HCT116 (cell line): ENCODE data around the gene ALG1L2. TPM values are rescaled to one million over a fixed set of nuclear protein-coding genes. Genes with fewer than 3 reads are reported as not detected.
"Not testable (repeated sequence)": the region's sequence is repeated elsewhere in the genome, so short reads cannot be mapped to it uniquely, and the experiment has no call there.

Experiments used
- ATAC-seq: fragments of 200-7000 bp; cut with Tn5 transposase; 2 replicates; pipeline ENCODE4 v1.9.1; 2020; ENCODE audit warnings: mild to moderate bottlenecking, moderate library complexity
- BruUV-seq: library from RNA; stranded (reverse); fragments of 400-500 nt; replicated peaks from 2 replicates; lab custom pipeline; 2021; lab: Mats Ljungman, UMichigan
- CTCF ChIA-PET: fragments of 300-600 bp; sonication (Branson Sonifier 250); formaldehyde crosslinking; loops from one replicate; lab custom pipeline; 2021; ENCODE audit warnings: antibody characterized with exemption; lab: Charles Lee
- POLR2A ChIA-PET: fragments of 300-600, 350-600 bp; sonication (Branson Sonifier 250); formaldehyde crosslinking; loops from one replicate; lab custom pipeline; 2021; ENCODE audit warnings: antibody characterized with exemption; lab: Charles Lee
- RAD21 ChIA-PET, 2 experiments: fragments of 300-600 bp; sonication (Branson Sonifier 250); formaldehyde crosslinking; loops; one replicate each; lab custom pipeline; 2023; ENCODE audit warnings: low total read pairs in 2 of 2; ENCODE audit not compliant: uncharacterized antibody in 2 of 2, unreplicated experiment in 2 of 2, low non-redundant PET in 1 of 2; lab: Charles Lee
- DNase-seq: peaks from one replicate; pipeline ENCODE4 v3.0.0-alpha.2; 2010; ENCODE audit warnings: low read depth, low spot score
- H2AFZ ChIP-seq: fragments of 200-600 bp; shearing (Covaris generic), sonication (generic); 2 replicates; pipeline ENCODE4 v1.6.1; 2017; ENCODE audit warnings: low read depth, mixed run types, mixed read lengths, antibody characterized with exemption, low read length; ENCODE audit not compliant: poor library complexity, severe bottlenecking
- H3K27ac ChIP-seq: 2 replicates; pipeline ENCODE4 v1.5.1; 2012; ENCODE audit warnings: low read depth, low read length
- H3K27me3 ChIP-seq: fragments of 200-600 bp; sonication (generic); 2 replicates; pipeline ENCODE4 v1.6.1; 2016; ENCODE audit warnings: mixed run types, low read length, mixed read lengths; ENCODE audit not compliant: insufficient read depth
- H3K36me3 ChIP-seq, 2 experiments: fragments of 200-500 bp in 1 of 2; fragments of 200-600 bp in 1 of 2; sonication (Bioruptor generic) in 1 of 2; sonication (generic) in 1 of 2; 2 replicates each; pipeline versions ENCODE4 v1.5.1 to v1.6.1; 2014 to 2016; ENCODE audit warnings: low read length in 2 of 2, inconsistent platforms in 1 of 2, mixed read lengths in 1 of 2, mixed run types in 1 of 2; ENCODE audit not compliant: insufficient read depth in 2 of 2, control insufficient read depth in 1 of 2
- H3K4me1 ChIP-seq, 2 experiments: fragments of 200-600 bp in 1 of 2; sonication (generic) in 1 of 2; 2 replicates each; pipeline versions ENCODE4 v1.5.1 to v1.6.1; 2012 to 2017; ENCODE audit warnings: low read length in 2 of 2, inconsistent platforms in 1 of 2, mild to moderate bottlenecking in 1 of 2, mixed read lengths in 1 of 2, mixed run types in 1 of 2, moderate library complexity in 1 of 2; ENCODE audit not compliant: insufficient read depth in 2 of 2, control insufficient read depth in 1 of 2
- H3K4me2 ChIP-seq: fragments of 200-600 bp; sonication (generic); 2 replicates; pipeline ENCODE4 v1.6.1; 2017; ENCODE audit warnings: mixed run types, low read length, mixed read lengths
- H3K4me3 ChIP-seq, 2 experiments: fragments of 200-600 bp in 1 of 2; sonication (generic) in 1 of 2; replicated peaks in 1 of 2; 2 replicates each; pipeline ENCODE4 v1.5.1; 2011 to 2016; ENCODE audit warnings: low read length in 2 of 2, control low read depth in 1 of 2, low read depth in 1 of 2, mild to moderate bottlenecking in 1 of 2, mixed read lengths in 1 of 2, mixed run types in 1 of 2
- H3K79me2 ChIP-seq: fragments of 200-600 bp; sonication (generic); 2 replicates; pipeline ENCODE4 v1.6.1; 2017; ENCODE audit warnings: mild to moderate bottlenecking, mixed run types, low read length, moderate library complexity, mixed read lengths; ENCODE audit not compliant: insufficient read depth
- H3K9ac ChIP-seq: fragments of 200-600 bp; sonication (generic); 2 replicates; pipeline ENCODE4 v1.6.1; 2016; ENCODE audit warnings: low read length, mixed read lengths
- H3K9me2 ChIP-seq: fragments of 200-600 bp; sonication (generic), shearing (Covaris generic); 2 replicates; pipeline ENCODE4 v1.6.1; 2017; ENCODE audit warnings: mixed run types, mild to moderate bottlenecking, moderate library complexity; ENCODE audit not compliant: insufficient read depth
- H3K9me3 ChIP-seq, 2 experiments: fragments of 200-500 bp in 1 of 2; fragments of 200-600 bp in 1 of 2; sonication (Bioruptor generic) in 1 of 2; sonication (generic) in 1 of 2; 2 replicates each; pipeline ENCODE4 v1.6.1; 2014 to 2017; ENCODE audit warnings: low read length in 2 of 2, mixed read lengths in 2 of 2, inconsistent platforms in 1 of 2, low read depth in 1 of 2, mild to moderate bottlenecking in 1 of 2, mixed run types in 1 of 2, moderate library complexity in 1 of 2; ENCODE audit not compliant: control insufficient read depth in 1 of 2, insufficient read depth in 1 of 2
- H4K20me1 ChIP-seq: fragments of 200-600 bp; sonication (generic), shearing (Covaris generic); 2 replicates; pipeline ENCODE4 v1.6.1; 2017; ENCODE audit warnings: mixed run types, mild to moderate bottlenecking, moderate library complexity; ENCODE audit not compliant: insufficient read depth
- JUND ChIP-seq: IDR thresholded peaks from 2 replicates; pipeline ENCODE4 v1.6.1; 2012
- intact Hi-C: fragments of 100-400 bp; cut with micrococcal nuclease; formaldehyde crosslinking; loops from 2 replicates; pipeline ENCODE4 v1.10.0; 2022
- total RNA-seq: library from RNA; stranded (reverse); gene quantifications from one replicate; pipeline ENCODE4 v1.2.1, GENCODE V29; 2021; ENCODE audit not compliant: unreplicated experiment

Gene ALG1L2
- total RNA-seq, 1 experiment from 2014 or later = 0.44 TPM

- not testable (repeated sequence) for H3K9me3 ChIP-seq, H2AFZ ChIP-seq, H3K27me3 ChIP-seq, DNase-seq
- H3K9ac ChIP-seq = 0 out of 2 replicates have a peak overlapping the region, but pooled peaks have one; percentile 6
- intact Hi-C loops = loop anchor here (5.0 kb wide), 1 partner anchor 482 kb away; no protein-coding TSS in a partner anchor
- H3K4me1 ChIP-seq = peaks cover 16 to 25% of the 10 kb centered on the region in 2 experiments
- 0 out of 2 replicates have a peak, but pooled peaks have one; percentile 14 for TF ChIP-seq JUND
- TF ChIP-seq, all 23 proteins: peak for 1; not testable (repeated sequence) for 22
- Histone ChIP-seq H3K79me2 (peaks cover 15% of the 10 kb centered on the region; the same call in 1 of the 2 replicates), H3K27ac (peak overlapping the region; percentile 6), H3K4me3 (peak overlapping the region in 1 of 2 experiments; percentile 79; a peak in 2 of 4 replicates), H3K4me2 (peak overlapping the region; percentile 72)
- POLR2A ChIA-PET, ATAC-seq, BruUV-seq, H3K36me3 ChIP-seq, RAD21 ChIA-PET, CTCF ChIA-PET, H3K9me2 ChIP-seq, H4K20me1 ChIP-seq: not testable (repeated sequence)
Measured at GRCh38 chr3:130108836-130109585, 27.4 kb downstream of the ALG1L2 start.

GRCh38 chr3:130110386-130111169 is 28.9 kb downstream of the ALG1L2 start:
- peak overlapping the region; percentile 74 to 79 for H3K4me3 ChIP-seq
- H3K4me1 ChIP-seq = peaks cover 16 to 25% of the 10 kb centered on the region in 2 experiments
- DNase-seq, H3K27me3 ChIP-seq, H4K20me1 ChIP-seq, H3K9me3 ChIP-seq, H3K9me2 ChIP-seq, H3K36me3 ChIP-seq, H2AFZ ChIP-seq, POLR2A ChIA-PET, ATAC-seq, intact Hi-C loops: not testable (repeated sequence)
- ChIA-PET CTCF (interaction anchor here (1.0 to 1.4 kb wide), 2 partner anchors 108 to 168 kb away, joined by 3 to 11 read pairs; no protein-coding TSS in a partner anchor), RAD21 (interaction anchor here in 1 of 2 experiments (0.6 to 0.7 kb wide), 3 partner anchors 12 to 709 kb away, joined by 3 to 7 read pairs (median 4); no protein-coding TSS in a partner anchor)
- peak overlapping the region; percentile 72 for H3K4me2 ChIP-seq
- peak overlapping the region; percentile 85 for H3K9ac ChIP-seq
- peaks cover 15% of the 10 kb centered on the region; the same call in 1 of the 2 replicates for H3K79me2 ChIP-seq
- peak overlapping the region; percentile 76 for H3K27ac ChIP-seq
- TSS peak; percentile 62 for BruUV-seq
